Transverse colon (tissue), 4 donors: Measurements from ENCODE around the gene COL4A1. TPM values are rescaled to one million over a fixed set of nuclear protein-coding genes. Genes with fewer than 3 reads are reported as not detected.

Source experiments
- DNase-seq: peaks from one replicate; pipeline ENCODE4 v3.0.0-alpha.2; 2019
- H3K27ac ChIP-seq, 4 donors: fragments of 200-600 bp; sonication (generic); 2 replicates each; pipeline ENCODE4 v1.5.1; 2016 to 2018; ENCODE audit warnings: inconsistent platforms in 4 of 4
- H3K27me3 ChIP-seq: fragments of 200-600 bp; sonication (generic); 2 replicates; pipeline ENCODE4 v1.5.1; 2017; ENCODE audit warnings: inconsistent platforms
- H3K36me3 ChIP-seq, 4 donors: fragments of 200-600 bp; sonication (generic); 2 replicates each; pipeline ENCODE4 v1.5.1; 2017 to 2019; ENCODE audit warnings: inconsistent platforms in 4 of 4
- H3K4me1 ChIP-seq, 4 donors: fragments of 200-600 bp; sonication (generic); 2 replicates each; pipeline ENCODE4 v1.5.1; 2017 to 2020; ENCODE audit warnings: inconsistent platforms in 4 of 4
- H3K4me3 ChIP-seq, 4 donors: fragments of 200-600 bp; sonication (generic); 1 replicate in 1 of 4; 2 replicates in 3 of 4; pipeline versions ENCODE4 v1.5.1 to v1.6.1; 2017 to 2019; ENCODE audit warnings: inconsistent platforms in 4 of 4
- H3K9me3 ChIP-seq, 2 donors: fragments of 200-600 bp; sonication (generic); 2 replicates each; pipeline ENCODE4 v1.5.1; 2017 to 2019; ENCODE audit warnings: inconsistent platforms in 2 of 2
- CTCF ChIP-seq, 5 experiments: fragments of 200-600 bp in 3 of 5; fragments of 450-650 bp in 2 of 5; sonication (generic) in 3 of 5; IDR thresholded peaks; 1 replicate in 2 of 5; 2 replicates in 3 of 5; pipeline ENCODE4 v1.5.1; 2016 to 2017; ENCODE audit warnings: antibody characterized with exemption in 5 of 5, inconsistent platforms in 3 of 5, mild to moderate bottlenecking in 2 of 5, moderate library complexity in 1 of 5
- EP300 ChIP-seq: sonication (generic); formaldehyde crosslinking; IDR thresholded peaks from one replicate; pipeline ENCODE4 v1.6.1; 2017; ENCODE audit warnings: antibody characterized with exemption, low read depth
- POLR2A ChIP-seq: fragments of 450-650 bp; IDR thresholded peaks from one replicate; pipeline ENCODE4 v1.6.1; 2016; ENCODE audit warnings: antibody characterized with exemption, mild to moderate bottlenecking, moderate library complexity
- POLR2AphosphoS5 ChIP-seq, 3 donors: sonication (generic); formaldehyde crosslinking; IDR thresholded peaks; one replicate each; pipeline ENCODE4 v1.6.1; 2016; ENCODE audit warnings: antibody characterized with exemption in 3 of 3
- WGBS, 2 donors: methylation state at CpG; one replicate each; pipeline ENCODE4 v1.1.5; 2018; ENCODE audit warnings: low coverage in 1 of 2; 5-methylcytosine and 5-hydroxymethylcytosine counted together
- in situ Hi-C, 4 donors: fragments of 200-750 bp; cut with MboI; loops; one replicate each; pipeline versions ENCODE4 v1.15.0 to v1.15.1; 2017; ENCODE audit warnings: low sequenced_read_pairs in 3 of 4, low pct_ligation_motif_present in 1 of 4, low pct_unique_long_range_greater_than_20kb in 1 of 4
- intact Hi-C: fragments of 100-400 bp; cut with DNase I; formaldehyde crosslinking; loops from one replicate; pipeline ENCODE4 v1.15.1; 2023; ENCODE audit warnings: low total_unique reads
- total RNA-seq, 4 donors: library from RNA; depleted of rRNA; stranded (reverse); fragments of >200 nt; gene quantifications; one replicate each; pipeline ENCODE4 v1.1.0, GENCODE V29; 2016

Gene COL4A1
- total RNA-seq, 4 donors from 2014 or later, result 46.4 to 180 (median 99.2) TPM

DNA sequence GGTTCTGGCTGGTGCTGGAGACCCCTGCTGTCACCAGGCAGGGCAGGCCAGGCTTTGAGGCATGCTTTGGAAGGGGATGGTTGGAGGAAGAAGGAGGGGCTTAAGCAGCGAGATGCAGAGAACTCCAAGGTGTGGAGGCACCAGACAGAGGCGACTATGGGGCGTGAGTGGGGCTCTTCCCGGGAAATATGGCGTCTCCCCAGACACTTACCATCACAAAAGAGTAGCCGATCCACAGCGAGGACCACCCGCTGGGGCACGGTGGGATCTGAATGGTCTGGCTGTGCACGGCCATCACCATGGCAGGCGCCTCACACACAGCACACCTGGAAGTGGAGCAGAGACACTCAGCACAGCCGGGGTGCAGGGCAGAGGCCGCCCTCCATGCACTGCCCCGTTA, 151.9 kb downstream of the COL4A1 start:
- Histone ChIP-seq H3K9me3 (no peaks in the 10 kb centered on the region), H3K27me3 (no peaks in the 10 kb centered on the region), H3K4me3 (no peak overlapping the region), H3K4me1 (peaks cover 0 to 3% (median 0%) of the 10 kb centered on the region in 4 donors), H3K27ac (no peak overlapping the region), H3K36me3 (peaks cover 0 to 13% (median 0%) of the 10 kb centered on the region in 4 donors)
- intact Hi-C loops (no loop called here), in situ Hi-C loops (no loop called here)
- 91 to 92% methylated on average over 4 to 13 of the region's 14 CpGs for WGBS, 2 donors
- TF ChIP-seq CTCF (IDR thresholded peaks at IDR 0.05) (no peak), POLR2A (no peak), POLR2AphosphoS5 (IDR thresholded peaks at IDR 0.05) (no peak), EP300 (no peak)
- no peak for DNase-seq

GRCh38 chr13:110154410-110154933, 152.5 kb downstream of the COL4A1 start:
- 82 to 93% methylated on average over 1 to 7 of the region's 7 CpGs for WGBS, 2 donors
- TF ChIP-seq EP300, result no peak
- no peak for TF ChIP-seq POLR2AphosphoS5 (IDR thresholded peaks at IDR 0.05)
- no peak for DNase-seq
- Histone ChIP-seq H3K9me3 (no peaks in the 10 kb centered on the region), H3K4me1 (peaks cover 0 to 3% (median 0%) of the 10 kb centered on the region in 4 donors), H3K4me3 (no peak overlapping the region), H3K27me3 (no peaks in the 10 kb centered on the region), H3K36me3 (peaks cover 0 to 13% (median 0%) of the 10 kb centered on the region in 4 donors), H3K27ac (no peak overlapping the region)
- intact Hi-C loops (no loop called here), in situ Hi-C loops (no loop called here)

DNA sequence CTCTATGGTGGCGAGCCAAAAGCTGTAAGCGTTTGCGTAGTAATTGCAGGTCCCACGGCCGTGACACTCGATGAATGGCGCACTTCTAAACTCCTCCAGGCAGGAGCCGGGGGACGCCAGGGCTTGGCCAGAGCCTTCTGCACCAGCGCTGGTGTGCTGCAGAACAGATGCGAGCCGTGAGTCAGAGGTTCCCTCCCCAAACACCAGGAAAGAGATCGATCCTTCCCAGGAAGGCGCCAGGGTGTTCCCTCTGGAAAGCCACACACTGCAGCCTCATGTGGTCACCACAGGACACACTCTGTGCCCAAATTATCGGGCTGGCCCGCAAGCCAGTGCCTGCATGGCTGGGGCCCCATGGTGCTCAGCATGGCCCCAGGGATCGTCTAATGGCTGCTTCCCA, 154.6 kb downstream of the COL4A1 start:
- Histone ChIP-seq H3K4me3 (no peak overlapping the region), H3K27ac (no peak overlapping the region), H3K4me1 (no peaks in the 10 kb centered on the region), H3K9me3 (no peaks in the 10 kb centered on the region), H3K36me3 (peaks cover 0 to 13% (median 0%) of the 10 kb centered on the region in 4 donors), H3K27me3 (no peaks in the 10 kb centered on the region)
- 89% methylated on average over 17 of the region's 17 CpGs; no CpG with 5 or more reads in 1 of the 2 donors for WGBS, 2 donors
- in situ Hi-C loops, result no loop called here
- intact Hi-C loops, result no loop called here
- TF ChIP-seq POLR2AphosphoS5 (IDR thresholded peaks at IDR 0.05), result no peak
- no peak for TF ChIP-seq CTCF (IDR thresholded peaks at IDR 0.05)
- TF ChIP-seq POLR2A, result no peak
- TF ChIP-seq EP300, result no peak
- no peak for DNase-seq

GRCh38 chr13:110151462-110151861, 155.5 kb downstream of the COL4A1 start:
- TF ChIP-seq POLR2AphosphoS5 (IDR thresholded peaks at IDR 0.05), result no peak
- TF ChIP-seq EP300, result no peak
- no peak for TF ChIP-seq POLR2A
- in situ Hi-C loops, result no loop called here
- DNase-seq, result no peak
- Histone ChIP-seq H3K27me3 (no peaks in the 10 kb centered on the region), H3K9me3 (no peaks in the 10 kb centered on the region), H3K27ac (no peak overlapping the region), H3K4me3 (no peak overlapping the region), H3K36me3 (peaks cover 0 to 13% (median 0%) of the 10 kb centered on the region in 4 donors), H3K4me1 (no peaks in the 10 kb centered on the region)
- intact Hi-C loops, result no loop called here
- WGBS, 2 donors, result 84 to 95% methylated on average over 4 to 12 of the region's 12 CpGs

DNA sequence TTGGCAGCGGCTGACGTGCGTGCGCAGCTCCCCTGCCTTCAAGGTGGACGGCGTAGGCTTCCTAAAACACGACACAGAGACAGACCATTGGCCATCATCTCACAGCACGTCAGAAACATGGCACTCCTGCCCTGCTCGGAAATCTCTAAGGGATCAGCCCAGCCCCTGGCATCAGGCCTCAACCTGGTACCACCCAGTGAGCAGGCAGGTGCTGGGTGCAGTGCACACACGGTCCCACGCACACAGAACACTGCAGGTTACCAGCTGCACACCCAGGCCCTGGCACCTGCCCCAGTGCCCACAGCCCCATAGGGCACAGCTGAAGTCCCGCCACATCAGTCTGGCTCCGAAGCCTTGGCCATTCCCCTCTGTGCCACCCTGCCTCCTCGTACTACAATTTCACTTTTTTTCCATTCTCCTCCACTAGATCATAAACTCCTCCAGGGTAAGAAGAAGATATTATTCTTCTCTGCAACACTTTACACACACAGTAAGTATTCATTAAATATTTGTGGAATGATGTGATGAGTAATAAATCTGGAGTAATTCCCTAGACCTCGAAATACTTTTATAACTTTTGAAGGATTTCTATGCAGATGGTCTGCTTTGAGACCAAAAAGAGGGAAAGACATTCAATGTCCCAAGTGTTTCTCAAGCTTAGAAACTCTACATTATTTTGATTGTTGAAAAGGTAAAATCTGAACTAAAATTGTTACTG, 156.4 kb downstream of the COL4A1 start:
- TF ChIP-seq CTCF (IDR thresholded peaks at IDR 0.05) (no peak), POLR2AphosphoS5 (IDR thresholded peaks at IDR 0.05) (no peak), POLR2A (no peak), EP300 (no peak)
- Histone ChIP-seq H3K4me1 (no peaks in the 10 kb centered on the region), H3K27ac (no peak overlapping the region), H3K27me3 (no peaks in the 10 kb centered on the region), H3K4me3 (no peak overlapping the region), H3K36me3 (peaks cover 0 to 13% (median 0%) of the 10 kb centered on the region in 4 donors), H3K9me3 (no peaks in the 10 kb centered on the region)
- intact Hi-C loops (no loop called here), in situ Hi-C loops (no loop called here)
- 56 to 88% methylated on average over 2 to 15 of the region's 15 CpGs for WGBS, 2 donors
- no peak for DNase-seq
